Keratinocyte (primary cell): ENCODE measurements around the gene SLC26A8. TPM values are rescaled to one million over a fixed set of nuclear protein-coding genes. Genes with fewer than 3 reads are reported as not detected.

Source experiments
- DNase-seq: peaks from one replicate; pipeline ENCODE4 v3.0.0-alpha.2; 2011; ENCODE audit warnings: low read depth, missing footprints, low spot score
- FAIRE-seq: peaks from 2 replicates; lab custom pipeline; 2011; peaks lifted over from hg19 to GRCh38; lab: Jason Lieb, UNC
- H2AFZ ChIP-seq: 2 replicates; pipeline ENCODE4 v1.6.0; 2012; ENCODE audit warnings: low read length, control low read depth, inconsistent platforms; ENCODE audit not compliant: control insufficient read depth
- H3K27ac ChIP-seq: 2 replicates; pipeline ENCODE4 v1.5.1; 2011; ENCODE audit warnings: low read length; ENCODE audit not compliant: control insufficient read depth, insufficient read depth
- H3K27me3 ChIP-seq: 3 replicates; pipeline ENCODE4 v1.6.0; 2011; ENCODE audit warnings: low read length; ENCODE audit not compliant: control insufficient read depth, insufficient read depth; ENCODE audit errors: extremely low read depth
- H3K36me3 ChIP-seq, 2 experiments: 2 replicates in 1 of 2; 3 replicates in 1 of 2; pipeline ENCODE4 v1.5.1; 2011; ENCODE audit warnings: low read length in 2 of 2, mild to moderate bottlenecking in 1 of 2; ENCODE audit not compliant: control insufficient read depth in 2 of 2, insufficient read depth in 2 of 2; ENCODE audit errors: extremely low read depth in 1 of 2
- H3K4me1 ChIP-seq: 3 replicates; pipeline ENCODE4 v1.5.1; 2011; ENCODE audit warnings: low read length; ENCODE audit not compliant: control insufficient read depth, insufficient read depth; ENCODE audit errors: extremely low read depth
- H3K4me2 ChIP-seq: 3 replicates; pipeline ENCODE4 v1.6.0; 2011; ENCODE audit warnings: low read depth, low read length; ENCODE audit not compliant: control insufficient read depth, insufficient read depth; ENCODE audit errors: extremely low read depth
- H3K4me3 ChIP-seq, 3 experiments: fragments of 200-600 bp in 1 of 3; sonication (generic) in 1 of 3; 2 replicates in 2 of 3; 3 replicates in 1 of 3; pipeline ENCODE4 v1.5.1; 2011 to 2016; ENCODE audit warnings: low read length in 3 of 3, mild to moderate bottlenecking in 3 of 3, control low read depth in 2 of 3, inconsistent platforms in 1 of 3, low read depth in 1 of 3, mixed read lengths in 1 of 3, mixed run types in 1 of 3, moderate library complexity in 1 of 3; ENCODE audit not compliant: control insufficient read depth in 2 of 3, insufficient read depth in 2 of 3; ENCODE audit errors: extremely low read depth in 1 of 3
- H3K79me2 ChIP-seq: 2 replicates; pipeline ENCODE4 v1.6.0; 2012; ENCODE audit warnings: low read length; ENCODE audit not compliant: control insufficient read depth, insufficient read depth
- H3K9ac ChIP-seq: 3 replicates; pipeline ENCODE4 v1.6.0; 2011; ENCODE audit warnings: low read length; ENCODE audit not compliant: control insufficient read depth, insufficient read depth; ENCODE audit errors: extremely low read depth
- H3K9me1 ChIP-seq: 3 replicates; pipeline ENCODE4 v1.6.0; 2011; ENCODE audit warnings: low read length; ENCODE audit not compliant: control insufficient read depth, insufficient read depth; ENCODE audit errors: extremely low read depth
- H3K9me3 ChIP-seq: 2 replicates; pipeline ENCODE4 v1.5.1; 2012; ENCODE audit warnings: low read depth, low read length; ENCODE audit not compliant: control insufficient read depth
- H4K20me1 ChIP-seq: 3 replicates; pipeline ENCODE4 v1.6.0; 2011; ENCODE audit warnings: low read length; ENCODE audit not compliant: control insufficient read depth, insufficient read depth; ENCODE audit errors: extremely low read depth
- CTCF ChIP-seq, 3 experiments: IDR thresholded peaks in 1 of 3; conservative IDR thresholded peaks in 1 of 3; optimal IDR thresholded peaks in 1 of 3; 2 replicates in 2 of 3; 3 replicates in 1 of 3; pipeline versions ENCODE3 to v1.5.1; 2011; ENCODE audit warnings: low read length in 3 of 3, mild to moderate bottlenecking in 3 of 3, moderate library complexity in 2 of 3, control low read depth in 1 of 3, inconsistent platforms in 1 of 3; ENCODE audit not compliant: insufficient read depth in 2 of 3; ENCODE audit errors: extremely low read depth in 1 of 3
- EZH2 ChIP-seq: IDR thresholded peaks from one replicate; pipeline ENCODE4 v1.6.1; 2012; ENCODE audit warnings: inconsistent platforms, mild to moderate bottlenecking, low read length, moderate library complexity
- dilution Hi-C: fragments of 300-500 bp; cut with MboI; formaldehyde crosslinking; loops from one replicate; pipeline ENCODE4 v1.7.0; 2020; ENCODE audit warnings: low sequenced_read_pairs; ENCODE audit not compliant: extremely low pct_ligation_motif_present
- polyA plus RNA-seq, 5 experiments: library from polyadenylated mRNA; depleted of rRNA in 3 of 5; stranded (reverse) in 3 of 5; stranded (forward) in 1 of 5; unstranded in 1 of 5; fragments of >200 nt; gene quantifications; 1 replicate in 1 of 5; 2 replicates in 3 of 5; 3 replicates in 1 of 5; pipeline versions ENCODE4 v1.2.1 to v1.2.3, GENCODE V29; 2011 to 2012; ENCODE audit warnings: missing spikeins in 2 of 5, low read depth in 1 of 5, low replicate concordance in 1 of 5

SLC26A8 gene
- polyA plus RNA-seq, 1 donor (not counting 4 experiments of a cell fraction or from before 2014, with no cell fraction given) = 0.18 TPM

DNA sequence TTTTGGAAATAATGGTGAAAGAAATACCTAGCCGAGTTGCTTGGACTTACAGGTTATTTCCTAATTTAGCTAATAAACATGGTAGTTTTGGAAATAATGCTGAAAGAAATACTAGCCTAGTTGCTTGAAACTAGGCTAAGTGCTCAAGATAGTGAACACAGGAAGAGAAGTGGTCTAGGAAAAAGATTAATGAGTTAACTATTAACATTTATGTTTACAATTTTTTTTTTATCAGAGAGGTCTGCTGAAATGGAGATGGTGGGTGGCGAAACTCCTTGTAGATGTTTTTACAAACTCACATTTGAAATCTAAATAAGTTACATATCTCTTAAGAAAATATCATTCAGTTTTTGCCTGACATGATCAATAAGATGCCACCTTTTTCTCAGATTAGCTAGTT lies 42.4 kb upstream of the SLC26A8 start:
- no peaks in the 10 kb centered on the region for H3K9me3 ChIP-seq
- no peaks in the 10 kb centered on the region for H3K27me3 ChIP-seq
- no peaks in the 10 kb centered on the region for H3K9me1 ChIP-seq
- H3K4me3 ChIP-seq = no peak overlapping the region
- FAIRE-seq (no peak), DNase-seq (no peak)
- H3K4me2 ChIP-seq = no peak overlapping the region
- no peak overlapping the region for H3K27ac ChIP-seq
- H2AFZ ChIP-seq = no peak overlapping the region
- H3K79me2 ChIP-seq = peaks cover 81% of the 10 kb centered on the region
- no peak for TF ChIP-seq EZH2
- no peak for TF ChIP-seq CTCF (optimal IDR thresholded peaks at IDR 0.05 in 1 of 3, IDR thresholded peaks at IDR 0.05 in 1 of 3, conservative IDR thresholded peaks at IDR 0.05 in 1 of 3; ENCODE audit: extremely low read depth in 1 of 3, insufficient read depth in 2 of 3, low read length in 3 of 3)
- peaks cover 4% of the 10 kb centered on the region for H3K4me1 ChIP-seq
- no peak overlapping the region for H3K9ac ChIP-seq
- H4K20me1 ChIP-seq = no peaks in the 10 kb centered on the region
- dilution Hi-C loops = no loop called here
- no peaks in the 10 kb centered on the region for H3K36me3 ChIP-seq

- Histone ChIP-seq H3K9me3 (no peaks in the 10 kb centered on the region), H3K4me3 (no peak overlapping the region), H3K9ac (no peak overlapping the region), H3K79me2 (peaks cover 79% of the 10 kb centered on the region), H3K4me2 (no peak overlapping the region), H4K20me1 (no peaks in the 10 kb centered on the region), H3K4me1 (peaks cover 4% of the 10 kb centered on the region), H3K27me3 (no peaks in the 10 kb centered on the region), H3K9me1 (no peaks in the 10 kb centered on the region), H2AFZ (no peak overlapping the region), H3K27ac (no peak overlapping the region), H3K36me3 (no peaks in the 10 kb centered on the region)
- dilution Hi-C loops = no loop called here
- no peak for FAIRE-seq
- no peak for TF ChIP-seq CTCF (optimal IDR thresholded peaks at IDR 0.05 in 1 of 3, IDR thresholded peaks at IDR 0.05 in 1 of 3, conservative IDR thresholded peaks at IDR 0.05 in 1 of 3; ENCODE audit: extremely low read depth in 1 of 3, insufficient read depth in 2 of 3, low read length in 3 of 3)
- no peak for TF ChIP-seq EZH2
- no peak for DNase-seq
Observed at GRCh38 chr6:36065916-36066315, 41.5 kb upstream of the SLC26A8 start.
